ENCODE measurements around the gene UST. TPM values are rescaled to one million over a fixed set of nuclear protein-coding genes. Genes with fewer than 3 reads are reported as not detected.

The UST gene
- total and polyA plus RNA-seq, 3 donors from 2014 or later = 14.9 to 16.0 (median 14.9) TPM

GRCh38 chr6:148957752-148958151 lies 210.9 kb downstream of the UST start:
- H3K36me3 ChIP-seq (ENCODE audit: low read depth, missing control alignments) = no peaks in the 10 kb centered on the region
- H3K27ac ChIP-seq = no peak overlapping the region
- H3K9me3 ChIP-seq = no peaks in the 10 kb centered on the region
- 90% methylated on average over 5 of the region's 5 CpGs for WGBS, 2 donors
- TF ChIP-seq CTCF (IDR thresholded peaks at IDR 0.05) (no peak), POLR2A (IDR thresholded peaks at IDR 0.05) (no peak)
- no peak overlapping the region for H3K4me3 ChIP-seq
- H3K4me1 ChIP-seq = no peaks in the 10 kb centered on the region
- H3K27me3 ChIP-seq = no peaks in the 10 kb centered on the region
- intact Hi-C loops (cut with DNase I; ENCODE audit: low total_unique reads) = no loop called here
- DNase-seq = no peak

GRCh38 chr6:148959008-148959407 lies 212.2 kb downstream of the UST start:
- no peak for TF ChIP-seq POLR2A (IDR thresholded peaks at IDR 0.05)
- no peaks in the 10 kb centered on the region for H3K4me1 ChIP-seq
- no peaks in the 10 kb centered on the region for H3K27me3 ChIP-seq
- DNase-seq = no peak
- intact Hi-C loops (cut with DNase I; ENCODE audit: low total_unique reads) = no loop called here
- no peaks in the 10 kb centered on the region for H3K36me3 ChIP-seq (ENCODE audit: low read depth, missing control alignments)
- no peaks in the 10 kb centered on the region for H3K9me3 ChIP-seq
- H3K4me3 ChIP-seq = no peak overlapping the region
- H3K27ac ChIP-seq = no peak overlapping the region
- 78 to 83% methylated on average over 3 of the region's 3 CpGs for WGBS, 2 donors

- no peak overlapping the region for H3K4me3 ChIP-seq
- no peaks in the 10 kb centered on the region for H3K27me3 ChIP-seq
- DNase-seq = no peak
- H3K27ac ChIP-seq = no peak overlapping the region
- intact Hi-C loops (cut with DNase I; ENCODE audit: low total_unique reads) = no loop called here
- H3K9me3 ChIP-seq = no peaks in the 10 kb centered on the region
- no peaks in the 10 kb centered on the region for H3K36me3 ChIP-seq (ENCODE audit: low read depth, missing control alignments)
- TF ChIP-seq CTCF (IDR thresholded peaks at IDR 0.05) (no peak), POLR2A (IDR thresholded peaks at IDR 0.05) (no peak)
- 89 to 94% methylated on average over 4 of the region's 4 CpGs for WGBS, 2 donors
- H3K4me1 ChIP-seq = no peaks in the 10 kb centered on the region
Measured at GRCh38 chr6:148959501-148959900, 212.7 kb downstream of the UST start.

GRCh38 chr6:148962854-148963515 lies 216.2 kb downstream of the UST start:
- H3K27ac ChIP-seq = no peak overlapping the region
- TF ChIP-seq CTCF (IDR thresholded peaks at IDR 0.05) = no peak
- no peak for TF ChIP-seq POLR2A (IDR thresholded peaks at IDR 0.05)
- intact Hi-C loops (cut with DNase I; ENCODE audit: low total_unique reads) = no loop called here
- WGBS, 2 donors = 80 to 90% methylated on average over 6 to 7 of the region's 7 CpGs
- H3K4me3 ChIP-seq = no peak overlapping the region
- no peaks in the 10 kb centered on the region for H3K4me1 ChIP-seq
- no peak for DNase-seq
- H3K27me3 ChIP-seq = no peaks in the 10 kb centered on the region
- no peaks in the 10 kb centered on the region for H3K36me3 ChIP-seq (ENCODE audit: low read depth, missing control alignments)
- no peaks in the 10 kb centered on the region for H3K9me3 ChIP-seq

- intact Hi-C loops (cut with DNase I; ENCODE audit: low total_unique reads) = no loop called here
- H3K27ac ChIP-seq = no peak overlapping the region
- 95 to 97% methylated on average over 5 of the region's 5 CpGs for WGBS, 2 donors
Measured at GRCh38 chr6:148963738-148964137, 216.9 kb downstream of the UST start.

More at GRCh38 chr6:148963738-148964137, 216.9 kb downstream of the UST start:
- no peaks in the 10 kb centered on the region for H3K36me3 ChIP-seq (ENCODE audit: low read depth, missing control alignments)
- DNase-seq = no peak
- H3K4me3 ChIP-seq = no peak overlapping the region
- H3K27me3 ChIP-seq = no peaks in the 10 kb centered on the region
- H3K9me3 ChIP-seq = no peaks in the 10 kb centered on the region
- TF ChIP-seq POLR2A (IDR thresholded peaks at IDR 0.05) (no peak), CTCF (IDR thresholded peaks at IDR 0.05) (no peak)
- H3K4me1 ChIP-seq = no peaks in the 10 kb centered on the region
